ENCODE data around the gene GUK1. TPM values are rescaled to one million over a fixed set of nuclear protein-coding genes. Genes with fewer than 3 reads are reported as not detected.

GUK1 gene
- total RNA-seq, 4 donors from 2014 or later = 206 to 232 (median 224) TPM

DNA sequence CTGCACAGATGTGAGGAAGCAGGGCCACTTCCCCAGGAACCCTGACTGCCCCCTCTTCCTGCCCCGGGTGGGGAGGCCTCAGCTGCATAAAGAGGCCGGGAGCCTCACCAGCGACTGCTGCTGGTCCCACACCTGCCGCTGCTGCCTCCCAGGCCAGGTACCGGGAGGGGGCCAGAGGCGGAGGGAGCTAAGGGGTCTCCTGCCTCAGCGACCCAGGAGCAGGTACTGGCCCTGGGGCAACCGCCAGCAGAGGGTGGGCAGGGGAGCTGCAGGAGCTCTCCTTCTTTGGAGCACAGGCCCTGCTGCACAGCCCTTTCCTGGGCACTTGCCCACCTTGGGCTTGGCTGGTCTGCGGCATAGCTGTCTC, 16.4 kb downstream of the GUK1 start:
- H3K36me3 ChIP-seq = no peaks in the 10 kb centered on the region
- TF ChIP-seq POLR2A (IDR thresholded peaks at IDR 0.05) = no peak
- TF ChIP-seq, protein P1, sequence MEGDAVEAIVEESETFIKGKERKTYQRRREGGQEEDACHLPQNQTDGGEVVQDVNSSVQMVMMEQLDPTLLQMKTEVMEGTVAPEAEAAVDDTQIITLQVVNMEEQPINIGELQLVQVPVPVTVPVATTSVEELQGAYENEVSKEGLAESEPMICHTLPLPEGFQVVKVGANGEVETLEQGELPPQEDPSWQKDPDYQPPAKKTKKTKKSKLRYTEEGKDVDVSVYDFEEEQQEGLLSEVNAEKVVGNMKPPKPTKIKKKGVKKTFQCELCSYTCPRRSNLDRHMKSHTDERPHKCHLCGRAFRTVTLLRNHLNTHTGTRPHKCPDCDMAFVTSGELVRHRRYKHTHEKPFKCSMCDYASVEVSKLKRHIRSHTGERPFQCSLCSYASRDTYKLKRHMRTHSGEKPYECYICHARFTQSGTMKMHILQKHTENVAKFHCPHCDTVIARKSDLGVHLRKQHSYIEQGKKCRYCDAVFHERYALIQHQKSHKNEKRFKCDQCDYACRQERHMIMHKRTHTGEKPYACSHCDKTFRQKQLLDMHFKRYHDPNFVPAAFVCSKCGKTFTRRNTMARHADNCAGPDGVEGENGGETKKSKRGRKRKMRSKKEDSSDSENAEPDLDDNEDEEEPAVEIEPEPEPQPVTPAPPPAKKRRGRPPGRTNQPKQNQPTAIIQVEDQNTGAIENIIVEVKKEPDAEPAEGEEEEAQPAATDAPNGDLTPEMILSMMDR (IDR thresholded peaks at IDR 0.05) = no peak
- DNase-seq = peak in 1 of 3 donors; percentile 45

DNA sequence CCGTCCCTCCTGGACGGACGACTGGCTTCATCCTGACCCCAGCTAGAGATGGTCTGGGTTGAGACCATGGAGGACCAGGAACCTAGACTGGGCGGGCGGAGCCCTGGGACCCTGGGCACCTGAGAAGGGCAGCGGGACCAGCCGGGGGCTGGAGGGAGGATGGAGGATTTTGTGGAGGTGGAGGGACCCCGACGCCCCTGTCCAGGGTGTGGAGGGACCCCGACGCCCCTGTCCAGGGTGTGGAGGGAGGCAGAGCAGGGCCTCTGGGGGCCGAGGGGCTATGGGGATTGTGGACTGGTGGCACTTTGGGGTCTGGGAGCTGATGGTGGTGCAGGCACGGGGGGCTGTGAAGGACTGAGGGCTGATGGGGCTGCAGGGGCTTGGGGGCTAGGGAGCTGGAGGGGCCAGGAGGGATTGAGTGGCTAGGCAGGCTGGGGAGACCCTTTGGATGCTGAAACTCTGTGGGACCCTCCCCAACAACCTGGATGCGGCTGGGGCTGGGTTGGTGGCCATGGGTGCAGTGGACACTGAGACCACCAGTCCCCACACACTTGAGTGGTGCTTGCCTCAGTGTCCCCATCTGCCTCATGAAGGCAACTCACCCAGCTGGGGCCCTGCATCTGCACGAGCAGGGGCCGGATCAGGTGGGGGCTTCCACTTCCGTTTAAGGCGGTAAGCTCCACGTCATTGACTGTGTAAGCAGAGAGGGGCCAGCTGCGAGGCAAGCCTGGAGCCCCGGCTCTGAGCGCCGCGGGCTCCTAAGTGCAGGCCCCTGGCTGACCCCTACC, 17.1 kb downstream of the GUK1 start:
- TF ChIP-seq, protein P1 (IDR thresholded peaks at IDR 0.05) = no peak
- no peak for TF ChIP-seq POLR2A (IDR thresholded peaks at IDR 0.05)
- Histone ChIP-seq H3K9me3 (no peaks in the 10 kb centered on the region), H3K36me3 (no peaks in the 10 kb centered on the region), H3K27ac (no peak overlapping the region), H3K27me3 (no peaks in the 10 kb centered on the region), H3K4me1 (peaks cover 0 to 12% (median 0%) of the 10 kb centered on the region in 4 donors), H3K4me3 (no peak overlapping the region)
- no peak for DNase-seq

More for the DNA sequence above, 16.4 kb downstream of the GUK1 start:
- H3K4me1 ChIP-seq = peaks cover 0 to 8% (median 0%) of the 10 kb centered on the region in 4 donors
- no peak overlapping the region for H3K27ac ChIP-seq
- H3K27me3 ChIP-seq = no peaks in the 10 kb centered on the region
- no peak overlapping the region for H3K4me3 ChIP-seq
- no peaks in the 10 kb centered on the region for H3K9me3 ChIP-seq

DNA sequence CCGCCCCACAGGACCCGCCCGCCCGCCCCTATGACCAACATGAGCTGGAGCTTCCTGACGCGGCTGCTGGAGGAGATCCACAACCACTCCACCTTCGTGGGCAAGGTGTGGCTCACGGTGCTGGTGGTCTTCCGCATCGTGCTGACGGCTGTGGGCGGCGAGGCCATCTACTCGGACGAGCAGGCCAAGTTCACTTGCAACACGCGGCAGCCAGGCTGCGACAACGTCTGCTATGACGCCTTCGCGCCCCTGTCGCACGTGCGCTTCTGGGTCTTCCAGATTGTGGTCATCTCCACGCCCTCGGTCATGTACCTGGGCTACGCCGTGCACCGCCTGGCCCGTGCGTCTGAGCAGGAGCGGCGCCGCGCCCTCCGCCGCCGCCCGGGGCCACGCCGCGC, 17.6 kb downstream of the GUK1 start:
- Histone ChIP-seq H3K4me3 (no peak overlapping the region), H3K4me1 (peaks cover 0 to 16% (median 0%) of the 10 kb centered on the region in 4 donors), H3K27ac (no peak overlapping the region), H3K27me3 (no peaks in the 10 kb centered on the region), H3K36me3 (no peaks in the 10 kb centered on the region), H3K9me3 (no peaks in the 10 kb centered on the region)
- peak in 1 of 3 donors; percentile 36 for DNase-seq
- TF ChIP-seq, protein P1 (IDR thresholded peaks at IDR 0.05) = no peak
- TF ChIP-seq POLR2A (IDR thresholded peaks at IDR 0.05) = no peak

DNA sequence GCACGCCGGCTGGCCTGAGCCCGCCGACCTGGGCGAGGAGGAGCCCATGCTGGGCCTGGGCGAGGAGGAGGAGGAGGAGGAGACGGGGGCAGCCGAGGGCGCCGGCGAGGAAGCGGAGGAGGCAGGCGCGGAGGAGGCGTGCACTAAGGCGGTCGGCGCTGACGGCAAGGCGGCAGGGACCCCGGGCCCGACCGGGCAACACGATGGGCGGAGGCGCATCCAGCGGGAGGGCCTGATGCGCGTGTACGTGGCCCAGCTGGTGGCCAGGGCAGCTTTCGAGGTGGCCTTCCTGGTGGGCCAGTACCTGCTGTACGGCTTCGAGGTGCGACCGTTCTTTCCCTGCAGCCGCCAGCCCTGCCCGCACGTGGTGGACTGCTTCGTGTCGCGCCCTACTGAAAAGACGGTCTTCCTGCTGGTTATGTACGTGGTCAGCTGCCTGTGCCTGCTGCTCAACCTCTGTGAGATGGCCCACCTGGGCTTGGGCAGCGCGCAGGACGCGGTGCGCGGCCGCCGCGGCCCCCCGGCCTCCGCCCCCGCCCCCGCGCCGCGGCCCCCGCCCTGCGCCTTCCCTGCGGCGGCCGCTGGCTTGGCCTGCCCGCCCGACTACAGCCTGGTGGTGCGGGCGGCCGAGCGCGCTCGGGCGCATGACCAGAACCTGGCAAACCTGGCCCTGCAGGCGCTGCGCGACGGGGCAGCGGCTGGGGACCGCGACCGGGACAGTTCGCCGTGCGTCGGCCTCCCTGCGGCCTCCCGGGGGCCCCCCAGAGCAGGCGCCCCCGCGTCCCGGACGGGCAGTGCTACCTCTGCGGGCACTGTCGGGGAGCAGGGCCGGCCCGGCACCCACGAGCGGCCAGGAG, 18.3 kb downstream of the GUK1 start:
- TF ChIP-seq POLR2A (IDR thresholded peaks at IDR 0.05) = no peak
- TF ChIP-seq, protein P1 (IDR thresholded peaks at IDR 0.05) = no peak

DNA sequence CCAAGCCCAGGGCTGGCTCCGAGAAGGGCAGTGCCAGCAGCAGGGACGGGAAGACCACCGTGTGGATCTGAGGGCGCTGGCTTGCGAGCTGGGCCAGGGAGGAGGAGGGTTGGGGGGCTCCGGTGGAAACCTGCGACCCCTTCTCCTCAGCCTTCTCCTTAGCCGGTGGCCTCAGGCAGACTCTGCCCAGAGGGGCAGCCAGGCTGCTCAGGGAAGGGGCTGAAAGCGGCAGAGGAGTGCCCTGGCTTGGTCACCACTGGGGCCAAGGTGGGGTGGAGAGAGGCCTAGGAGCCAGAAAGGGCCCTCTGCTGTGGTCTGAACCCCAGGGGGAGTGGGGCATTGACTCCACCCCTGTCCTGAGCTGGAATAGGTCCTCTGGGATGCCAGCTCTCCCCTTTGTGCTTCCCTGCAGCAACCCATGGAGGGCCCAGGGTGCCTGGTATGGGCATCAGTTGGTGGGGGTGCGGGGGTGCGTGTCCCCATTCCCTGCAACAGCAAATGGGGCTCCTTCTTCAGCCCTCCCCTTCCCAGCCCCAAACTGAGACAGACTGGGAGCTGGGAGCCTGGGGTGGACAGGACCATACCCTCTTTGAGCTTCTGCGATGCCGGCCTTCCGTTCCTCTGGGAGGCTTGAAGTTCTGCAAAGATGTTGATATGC, 19.1 kb downstream of the GUK1 start:
- Histone ChIP-seq H3K4me3 (no peak overlapping the region), H3K36me3 (no peaks in the 10 kb centered on the region), H3K9me3 (no peaks in the 10 kb centered on the region), H3K27me3 (no peaks in the 10 kb centered on the region), H3K27ac (no peak overlapping the region), H3K4me1 (peaks cover 0 to 23% (median 0%) of the 10 kb centered on the region in 4 donors)
- no peak for TF ChIP-seq POLR2A (IDR thresholded peaks at IDR 0.05)
- TF ChIP-seq, protein P1 (IDR thresholded peaks at IDR 0.05) = no peak
- no peak for DNase-seq

More for the DNA sequence above, 18.3 kb downstream of the GUK1 start:
- H3K9me3 ChIP-seq = no peaks in the 10 kb centered on the region
- H3K4me1 ChIP-seq = peaks cover 0 to 22% (median 0%) of the 10 kb centered on the region in 4 donors
- no peaks in the 10 kb centered on the region for H3K36me3 ChIP-seq
- H3K27me3 ChIP-seq = no peaks in the 10 kb centered on the region
- peak in 1 of 3 donors; percentile 39 for DNase-seq
- no peak overlapping the region for H3K27ac ChIP-seq
- no peak overlapping the region for H3K4me3 ChIP-seq

All from Peyer's patch (tissue), 4 donors.